Activated CD4-positive, alpha-beta T cell treated with anti-CD3 and anti-CD28 coated beads, Interleukin-2, amount 10 ng/mL, durations not matched to agents 7 days and 5 days (primary cell): ENCODE measurements around the gene SPINT3. TPM values are rescaled to one million over a fixed set of nuclear protein-coding genes. Genes with fewer than 3 reads are reported as not detected.
"Not testable (repeated sequence)": the region's sequence is repeated elsewhere in the genome, so short reads cannot be mapped to it uniquely, and the experiment has no call there.

Source experiments
- CTCF ChIA-PET: fragments of 350-600 bp; sonication (Branson Sonifier 250); formaldehyde crosslinking; loops from one replicate; lab custom pipeline; 2021; ENCODE audit warnings: antibody characterized with exemption; lab: Charles Lee
- POLR2A ChIA-PET: fragments of 350-600 bp; sonication (Branson Sonifier 250); formaldehyde crosslinking; loops from one replicate; lab custom pipeline; 2021; ENCODE audit warnings: antibody characterized with exemption; lab: Charles Lee
- DNase-seq: peaks from one replicate; pipeline ENCODE4 v3.0.0-alpha.2; 2020
- H3K27ac Mint-ChIP-seq: one replicate; pipeline ENCODE4 v1.8.0; 2021; ENCODE audit warnings: mild to moderate bottlenecking, moderate library complexity, mixed read lengths
- H3K27me3 Mint-ChIP-seq: one replicate; pipeline ENCODE4 v1.8.0; 2021; ENCODE audit warnings: mixed read lengths
- H3K36me3 Mint-ChIP-seq: one replicate; pipeline ENCODE4 v1.8.0; 2021; ENCODE audit warnings: low read depth, mixed read lengths
- H3K4me1 Mint-ChIP-seq: one replicate; pipeline ENCODE4 v1.8.0; 2021; ENCODE audit warnings: mixed read lengths
- H3K4me3 Mint-ChIP-seq: one replicate; pipeline ENCODE4 v1.8.0; 2021; ENCODE audit warnings: mild to moderate bottlenecking, moderate library complexity, mixed read lengths
- H3K9me3 Mint-ChIP-seq: one replicate; pipeline ENCODE4 v1.8.0; 2021; ENCODE audit warnings: mixed read lengths
- total RNA-seq, 2 experiments: library from RNA; stranded (reverse); gene quantifications; one replicate each; pipeline ENCODE4 v1.2.3, GENCODE V29; 2021

The SPINT3 gene
- total RNA-seq, 2 experiments from 2014 or later, result not detected

GRCh38 chr20:45496166-45496565, 19.3 kb downstream of the SPINT3 start:
- ChIA-PET POLR2A (no interaction called here), CTCF (interaction anchor here (0.6 to 2.2 kb wide), 3 partner anchors 10 to 275 kb away, joined by 3 to 4 read pairs (median 3); no protein-coding TSS in a partner anchor)
- DNase-seq, result no peak
- Mint-ChIP-seq H3K4me3 (no peak overlapping the region), H3K27me3 (peaks cover 21% of the 10 kb centered on the region), H3K4me1 (no peaks in the 10 kb centered on the region), H3K27ac (no peak overlapping the region), H3K9me3 (no peaks in the 10 kb centered on the region), H3K36me3 (no peaks in the 10 kb centered on the region)

- H3K4me1 Mint-ChIP-seq, result no peaks in the 10 kb centered on the region
- no peaks in the 10 kb centered on the region for H3K36me3 Mint-ChIP-seq
- DNase-seq, result no peak
- no peak overlapping the region for H3K4me3 Mint-ChIP-seq
- no peak overlapping the region for H3K27ac Mint-ChIP-seq
- peaks cover 17% of the 10 kb centered on the region for H3K27me3 Mint-ChIP-seq
- POLR2A ChIA-PET, result no interaction called here
- H3K9me3 Mint-ChIP-seq, result no peaks in the 10 kb centered on the region
- CTCF ChIA-PET, result interaction anchor here (0.6 to 2.2 kb wide), 3 partner anchors 9 to 276 kb away, joined by 3 to 4 read pairs (median 3); no protein-coding TSS in a partner anchor
These were observed 19.9 kb downstream of the SPINT3 start for GRCh38 chr20:45495501-45495941.

GRCh38 chr20:45489083-45489531, 26.3 kb downstream of the SPINT3 start:
- Mint-ChIP-seq H3K27ac (no peak overlapping the region), H3K9me3 (no peaks in the 10 kb centered on the region), H3K4me1 (no peaks in the 10 kb centered on the region), H3K36me3 (no peaks in the 10 kb centered on the region), H3K4me3 (no peak overlapping the region), H3K27me3 (peaks cover 30% of the 10 kb centered on the region)
- POLR2A ChIA-PET, result no interaction called here
- no peak for DNase-seq
- CTCF ChIA-PET, result no interaction called here

GRCh38 chr20:45487231-45487635, 28.2 kb downstream of the SPINT3 start:
- H3K4me3 Mint-ChIP-seq, result no peak overlapping the region
- H3K36me3 Mint-ChIP-seq, result no peaks in the 10 kb centered on the region
- CTCF ChIA-PET, result interaction anchor here (1.9 kb wide), 1 partner anchor 9 kb away, joined by 4 read pairs; no protein-coding TSS in a partner anchor
- no peak for DNase-seq
- no peaks in the 10 kb centered on the region for H3K4me1 Mint-ChIP-seq
- POLR2A ChIA-PET, result no interaction called here
- H3K27me3 Mint-ChIP-seq, result peaks cover 36% of the 10 kb centered on the region
- H3K27ac Mint-ChIP-seq, result no peak overlapping the region
- no peaks in the 10 kb centered on the region for H3K9me3 Mint-ChIP-seq

GRCh38 chr20:45485388-45485787, 30.0 kb downstream of the SPINT3 start:
- H3K36me3 Mint-ChIP-seq, result no peaks in the 10 kb centered on the region
- no peak overlapping the region for H3K4me3 Mint-ChIP-seq
- CTCF ChIA-PET, result interaction anchor here (1.9 kb wide), 1 partner anchor 11 kb away, joined by 4 read pairs; no protein-coding TSS in a partner anchor
- peaks cover 42% of the 10 kb centered on the region for H3K27me3 Mint-ChIP-seq
- POLR2A ChIA-PET, result no interaction called here
- H3K27ac Mint-ChIP-seq, result no peak overlapping the region
- no peaks in the 10 kb centered on the region for H3K4me1 Mint-ChIP-seq
- no peaks in the 10 kb centered on the region for H3K9me3 Mint-ChIP-seq
- no peak for DNase-seq

GRCh38 chr20:45484676-45485075, 30.7 kb downstream of the SPINT3 start:
- Mint-ChIP-seq H3K27me3 (peaks cover 45% of the 10 kb centered on the region), H3K27ac (no peak overlapping the region), H3K9me3 (no peaks in the 10 kb centered on the region), H3K36me3 (no peaks in the 10 kb centered on the region), H3K4me3 (no peak overlapping the region), H3K4me1 (no peaks in the 10 kb centered on the region)
- CTCF ChIA-PET, result no interaction called here
- DNase-seq, result no peak
- POLR2A ChIA-PET, result no interaction called here

- Mint-ChIP-seq H3K36me3 (no peaks in the 10 kb centered on the region), H3K4me1 (no peaks in the 10 kb centered on the region), H3K27me3 (peaks cover 24% of the 10 kb centered on the region), H3K27ac (no peak overlapping the region), H3K9me3 (no peaks in the 10 kb centered on the region), H3K4me3 (no peak overlapping the region)
- ChIA-PET POLR2A (no interaction called here), CTCF (interaction anchor here (1.5 to 1.6 kb wide), 2 partner anchors 12 to 189 kb away, joined by 3 to 5 read pairs; no protein-coding TSS in a partner anchor)
- DNase-seq, result no peak
These were observed 35.6 kb downstream of the SPINT3 start for GRCh38 chr20:45479822-45480221.

- H3K4me1 Mint-ChIP-seq, H3K36me3 Mint-ChIP-seq, CTCF ChIA-PET, POLR2A ChIA-PET, DNase-seq, H3K27ac Mint-ChIP-seq, H3K9me3 Mint-ChIP-seq, H3K4me3 Mint-ChIP-seq: not testable (repeated sequence)
- peaks cover 13% of the 10 kb centered on the region for H3K27me3 Mint-ChIP-seq
These were observed 37.8 kb downstream of the SPINT3 start for GRCh38 chr20:45477530-45478148.

- H3K9me3 Mint-ChIP-seq, H3K4me3 Mint-ChIP-seq, H3K36me3 Mint-ChIP-seq, CTCF ChIA-PET, POLR2A ChIA-PET, DNase-seq, H3K27ac Mint-ChIP-seq, H3K4me1 Mint-ChIP-seq: not testable (repeated sequence)
- H3K27me3 Mint-ChIP-seq, result peaks cover 43% of the 10 kb centered on the region
These were observed 43.1 kb downstream of the SPINT3 start for GRCh38 chr20:45472286-45472685.

- no peak overlapping the region for H3K4me3 Mint-ChIP-seq
- H3K27ac Mint-ChIP-seq, result no peak overlapping the region
- DNase-seq, result no peak
- H3K9me3 Mint-ChIP-seq, result no peaks in the 10 kb centered on the region
- CTCF ChIA-PET, result interaction anchor here (0.6 kb wide), 1 partner anchor 599 kb away, joined by 3 read pairs; no protein-coding TSS in a partner anchor
- H3K36me3 Mint-ChIP-seq, result no peaks in the 10 kb centered on the region
- H3K4me1 Mint-ChIP-seq, result peaks cover 3% of the 10 kb centered on the region
- POLR2A ChIA-PET, result no interaction called here
- H3K27me3 Mint-ChIP-seq, result peaks cover 54% of the 10 kb centered on the region
These were observed 44.5 kb downstream of the SPINT3 start for GRCh38 chr20:45470937-45471336.

- Mint-ChIP-seq H3K27ac (no peak overlapping the region), H3K36me3 (no peaks in the 10 kb centered on the region), H3K4me1 (peaks cover 3% of the 10 kb centered on the region), H3K9me3 (no peaks in the 10 kb centered on the region), H3K4me3 (no peak overlapping the region), H3K27me3 (peaks cover 55% of the 10 kb centered on the region)
- CTCF ChIA-PET, result interaction anchor here (0.6 to 1.1 kb wide), 3 partner anchors 27 to 599 kb away, joined by 3 read pairs; no protein-coding TSS in a partner anchor
- POLR2A ChIA-PET, result no interaction called here
- no peak for DNase-seq
These were observed 45.0 kb downstream of the SPINT3 start for GRCh38 chr20:45470262-45470931.

GRCh38 chr20:45469336-45470261, 45.8 kb downstream of the SPINT3 start, which contains the start of gene WFDC2:
WFDC2 (plus strand) TSS chr20:45469753; CDS start chr20:45469782, 29 bp downstream.
- no peaks in the 10 kb centered on the region for H3K36me3 Mint-ChIP-seq
- peaks cover 55% of the 10 kb centered on the region for H3K27me3 Mint-ChIP-seq
- no peak for DNase-seq
- H3K4me1 Mint-ChIP-seq, result peaks cover 3% of the 10 kb centered on the region
- no peak within 1 kb of the TSS for H3K4me3 Mint-ChIP-seq
- ChIA-PET POLR2A (no interaction called here), CTCF (interaction anchor here (0.6 to 1.1 kb wide), 3 partner anchors 26 to 1977 kb away, joined by 3 to 4 read pairs (median 3); no protein-coding TSS in a partner anchor)
- H3K9me3 Mint-ChIP-seq, result no peaks in the 10 kb centered on the region
- no peak within 1 kb of the TSS for H3K27ac Mint-ChIP-seq
